G401 (cell line): ENCODE measurements around the gene CD276. TPM values are rescaled to one million over a fixed set of nuclear protein-coding genes. Genes with fewer than 3 reads are reported as not detected.
"Not testable (repeated sequence)": the region's sequence is repeated elsewhere in the genome, so short reads cannot be mapped to it uniquely, and the experiment has no call there.

Experiments
- DNase-seq: peaks from one replicate; pipeline ENCODE4 v3.0.0-alpha.2; 2015; ENCODE audit warnings: low spot score
- in situ Hi-C: cut with HindIII; loops from 2 replicates; pipeline ENCODE4 v1.10.0; 2016; ENCODE audit warnings: low sequenced_read_pairs, mixed read lengths
- total RNA-seq: library from RNA; depleted of rRNA; stranded (reverse); fragments of >200 nt; shearing (Covaris generic); gene quantifications from 2 replicates; pipeline ENCODE4 v1.2.3, GENCODE V29; 2014; rRNA removed

CD276 gene
- total RNA-seq: 85.5 and 108 TPM in 2 replicates

- in situ Hi-C loops: loop anchor here (10.0 kb wide), 1 partner anchor 69 kb away; no protein-coding TSS in a partner anchor
- DNase-seq: peak; percentile 55
Measured at GRCh38 chr15:73683777-73684580, at the start of gene CD276. Gene CD276, plus strand, starts transcription at chr15:73684383. Its CDS starts 15,257 bp downstream, at chr15:73699640.

GRCh38 chr15:73637527-73637926 lies 46.7 kb upstream of the CD276 start:
- DNase-seq: no peak
- in situ Hi-C loops: no loop called here

- in situ Hi-C loops, DNase-seq: not testable (repeated sequence)
Measured at GRCh38 chr15:73639464-73639863, 44.7 kb upstream of the CD276 start.

- DNase-seq: no peak
Measured at GRCh38 chr15:73647259-73648013, 36.7 kb upstream of the CD276 start.

GRCh38 chr15:73648014-73648295 lies 36.2 kb upstream of the CD276 start:
- DNase-seq: no peak
- in situ Hi-C loops: no loop called here

More at GRCh38 chr15:73647259-73648013, 36.7 kb upstream of the CD276 start:
- in situ Hi-C loops: no loop called here

- DNase-seq: no peak
- in situ Hi-C loops: no loop called here
Measured at GRCh38 chr15:73650416-73651126, 33.6 kb upstream of the CD276 start.

- in situ Hi-C loops: no loop called here
- DNase-seq: no peak
Measured at GRCh38 chr15:73654659-73655058, 29.5 kb upstream of the CD276 start.

GRCh38 chr15:73655724-73656123 lies 28.5 kb upstream of the CD276 start:
- DNase-seq: no peak
- in situ Hi-C loops: no loop called here

- in situ Hi-C loops: no loop called here
- DNase-seq: no peak
Measured at GRCh38 chr15:73658645-73659044, 25.5 kb upstream of the CD276 start.

- no peak for DNase-seq
- in situ Hi-C loops: no loop called here
Measured at GRCh38 chr15:73660455-73660854, 23.7 kb upstream of the CD276 start.

- no peak for DNase-seq
- in situ Hi-C loops: no loop called here
Measured at GRCh38 chr15:73674587-73674986, 9.6 kb upstream of the CD276 start.

- in situ Hi-C loops: no loop called here
- peak; percentile 76 for DNase-seq
Measured at GRCh38 chr15:73677146-73677607, 7.0 kb upstream of the CD276 start.

GRCh38 chr15:73677733-73678132 lies 6.5 kb upstream of the CD276 start:
- in situ Hi-C loops: no loop called here
- no peak for DNase-seq

- no peak for DNase-seq
- in situ Hi-C loops: no loop called here
Measured at GRCh38 chr15:73678498-73678897, 5.7 kb upstream of the CD276 start.

GRCh38 chr15:73679180-73679579 lies 5.0 kb upstream of the CD276 start:
- in situ Hi-C loops: no loop called here
- no peak for DNase-seq

GRCh38 chr15:73679964-73680363 lies 4.2 kb upstream of the CD276 start:
- DNase-seq: no peak
- in situ Hi-C loops: loop anchor here (10.0 kb wide), 1 partner anchor 65 kb away; no protein-coding TSS in a partner anchor

- in situ Hi-C loops: loop anchor here (10.0 kb wide), 1 partner anchor 66 kb away; no protein-coding TSS in a partner anchor
- no peak for DNase-seq
Measured at GRCh38 chr15:73680549-73680948, 3.6 kb upstream of the CD276 start.

- in situ Hi-C loops: loop anchor here (10.0 kb wide), 1 partner anchor 66 kb away; no protein-coding TSS in a partner anchor
- DNase-seq: no peak
Measured at GRCh38 chr15:73681063-73681462, 3.1 kb upstream of the CD276 start.

- no peak for DNase-seq
- in situ Hi-C loops: loop anchor here (10.0 kb wide), 1 partner anchor 67 kb away; no protein-coding TSS in a partner anchor
Measured at GRCh38 chr15:73681856-73682599, 2.2 kb upstream of the CD276 start.
